K562 (cell line): ENCODE measurements around the gene PIBF1.

Experiments used
- CHD2 ChIP-seq: IDR thresholded peaks from 2 replicates; pipeline ENCODE4 v1.6.1; 2011; ENCODE audit warnings: low read depth, low read length
- MYNN ChIP-seq, 2 experiments: sonication (generic); formaldehyde crosslinking in 1 of 2; IDR thresholded peaks; 2 replicates each; pipeline versions ENCODE4 v1.5.0 to v1.6.1; 2016 to 2020; ENCODE audit warnings: antibody characterized with exemption in 1 of 2, missing genetic modification reagents in 1 of 2
- POLR2A ChIP-seq: fragments of 450-650 bp; conservative IDR thresholded peaks from 2 replicates; pipeline ENCODE4 v1.6.1; 2016
- ZBTB26 ChIP-seq: fragments of 450-650 bp; formaldehyde crosslinking; IDR thresholded peaks from 2 replicates; pipeline ENCODE4 v1.4.0; 2022; ENCODE audit warnings: missing genetic modification characterization
- ZBTB34 ChIP-seq: fragments of 250-450 bp; sonication (Bioruptor Pico); IDR thresholded peaks from 2 replicates; pipeline ENCODE4 v1.8.0; 2021; ENCODE audit warnings: mild to moderate bottlenecking, moderate library complexity
- ZNF146 ChIP-seq: IDR thresholded peaks from one replicate; pipeline ENCODE4 v1.6.1; 2018; ENCODE audit warnings: missing compliant biosample characterization; ENCODE audit not compliant: unreplicated experiment
- ZNF24 ChIP-seq: fragments of 450-650 bp; IDR thresholded peaks from 2 replicates; pipeline ENCODE4 v1.6.1; 2016
- TF ChIP-seq, protein P1 (sequence below), 2 experiments: fragments of 450-650 bp in 1 of 2; sonication (generic) in 1 of 2; formaldehyde crosslinking in 1 of 2; IDR thresholded peaks in 1 of 2; conservative IDR thresholded peaks in 1 of 2; 2 replicates each; pipeline versions ENCODE4 v1.6.1 to v1.8.1; 2016 to 2023; ENCODE audit warnings: mild to moderate bottlenecking in 2 of 2, moderate library complexity in 2 of 2, inconsistent platforms in 1 of 2, missing genetic modification reagents in 1 of 2
- TF ChIP-seq, protein P2 (sequence below), 2 experiments: fragments of 450-650 bp; formaldehyde crosslinking in 1 of 2; IDR thresholded peaks; 2 replicates each; pipeline versions ENCODE4 v1.4.0 to v1.6.1; 2014 to 2020; ENCODE audit warnings: mild to moderate bottlenecking in 2 of 2, borderline replicate concordance in 1 of 2, low read depth in 1 of 2

DNA sequence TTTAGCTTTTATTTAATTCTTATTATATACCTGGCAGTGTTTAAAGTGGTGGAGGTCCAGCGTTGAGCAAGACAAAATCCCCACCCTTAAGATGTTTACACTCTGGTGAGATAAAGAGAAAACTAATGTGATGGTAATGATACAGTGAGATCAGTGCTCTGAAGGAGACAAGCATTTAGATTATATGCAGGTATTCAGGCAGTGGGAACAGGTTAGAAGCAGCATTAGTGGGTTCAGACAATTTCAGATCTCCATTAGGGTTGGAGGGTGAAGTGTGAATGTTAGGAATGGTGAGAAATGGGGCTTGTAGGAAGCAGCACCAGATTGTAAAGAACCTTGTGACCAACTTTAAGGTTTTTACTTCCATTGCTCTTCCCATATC is 39.0 kb downstream of the PIBF1 start:
- TF ChIP-seq, protein P1, sequence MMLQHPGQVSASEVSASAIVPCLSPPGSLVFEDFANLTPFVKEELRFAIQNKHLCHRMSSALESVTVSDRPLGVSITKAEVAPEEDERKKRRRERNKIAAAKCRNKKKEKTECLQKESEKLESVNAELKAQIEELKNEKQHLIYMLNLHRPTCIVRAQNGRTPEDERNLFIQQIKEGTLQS (IDR thresholded peaks at IDR 0.05) = no peak
- TF ChIP-seq, protein P1 (CRISPR knock-in tag; conservative IDR thresholded peaks at IDR 0.05) = no peak
- TF ChIP-seq ZNF24 (no peak), ZBTB26 (CRISPR knock-in tag) (no peak), ZBTB34 (CRISPR knock-in tag) (no peak), ZNF146 (no peak), CHD2 (no peak), POLR2A (no peak), MYNN (IDR thresholded peaks at IDR 0.05) (no peak), MYNN (CRISPR knock-in tag; IDR thresholded peaks at IDR 0.05) (no peak)
- TF ChIP-seq, protein P2, sequence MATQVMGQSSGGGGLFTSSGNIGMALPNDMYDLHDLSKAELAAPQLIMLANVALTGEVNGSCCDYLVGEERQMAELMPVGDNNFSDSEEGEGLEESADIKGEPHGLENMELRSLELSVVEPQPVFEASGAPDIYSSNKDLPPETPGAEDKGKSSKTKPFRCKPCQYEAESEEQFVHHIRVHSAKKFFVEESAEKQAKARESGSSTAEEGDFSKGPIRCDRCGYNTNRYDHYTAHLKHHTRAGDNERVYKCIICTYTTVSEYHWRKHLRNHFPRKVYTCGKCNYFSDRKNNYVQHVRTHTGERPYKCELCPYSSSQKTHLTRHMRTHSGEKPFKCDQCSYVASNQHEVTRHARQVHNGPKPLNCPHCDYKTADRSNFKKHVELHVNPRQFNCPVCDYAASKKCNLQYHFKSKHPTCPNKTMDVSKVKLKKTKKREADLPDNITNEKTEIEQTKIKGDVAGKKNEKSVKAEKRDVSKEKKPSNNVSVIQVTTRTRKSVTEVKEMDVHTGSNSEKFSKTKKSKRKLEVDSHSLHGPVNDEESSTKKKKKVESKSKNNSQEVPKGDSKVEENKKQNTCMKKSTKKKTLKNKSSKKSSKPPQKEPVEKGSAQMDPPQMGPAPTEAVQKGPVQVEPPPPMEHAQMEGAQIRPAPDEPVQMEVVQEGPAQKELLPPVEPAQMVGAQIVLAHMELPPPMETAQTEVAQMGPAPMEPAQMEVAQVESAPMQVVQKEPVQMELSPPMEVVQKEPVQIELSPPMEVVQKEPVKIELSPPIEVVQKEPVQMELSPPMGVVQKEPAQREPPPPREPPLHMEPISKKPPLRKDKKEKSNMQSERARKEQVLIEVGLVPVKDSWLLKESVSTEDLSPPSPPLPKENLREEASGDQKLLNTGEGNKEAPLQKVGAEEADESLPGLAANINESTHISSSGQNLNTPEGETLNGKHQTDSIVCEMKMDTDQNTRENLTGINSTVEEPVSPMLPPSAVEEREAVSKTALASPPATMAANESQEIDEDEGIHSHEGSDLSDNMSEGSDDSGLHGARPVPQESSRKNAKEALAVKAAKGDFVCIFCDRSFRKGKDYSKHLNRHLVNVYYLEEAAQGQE (IDR thresholded peaks at IDR 0.05; ENCODE audit: borderline replicate concordance) = no peak
- TF ChIP-seq, protein P2 (CRISPR knock-in tag; IDR thresholded peaks at IDR 0.05; ENCODE audit: low read depth) = no peak
